ENCODE measurements around the gene ATP9A.
"Not testable (repeated sequence)": the region's sequence is repeated elsewhere in the genome, so short reads cannot be mapped to it uniquely, and the experiment has no call there.

Gene ATP9A

DNA sequence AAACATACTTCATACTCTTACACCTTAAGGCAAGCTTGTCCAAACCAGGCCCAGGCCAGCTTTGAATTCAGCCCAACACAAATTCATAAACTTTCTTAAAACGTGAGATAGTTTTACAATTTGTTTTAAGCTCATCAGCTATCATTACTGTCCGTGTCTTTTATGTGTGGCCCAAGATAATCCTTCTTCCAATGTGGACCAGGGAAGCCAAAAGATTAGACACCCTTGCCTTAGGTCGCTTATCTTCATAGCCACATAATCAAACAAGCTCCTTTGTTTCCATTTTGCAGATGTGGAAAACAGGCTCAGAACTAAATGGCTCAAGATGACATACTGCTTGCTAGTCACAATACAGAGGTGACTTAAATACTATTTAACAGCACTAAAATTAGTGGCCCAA, 28.1 kb upstream of the ATP9A start:
- peak; percentile 46 for FAIRE-seq
- DNase-seq (ENCODE audit: insufficient read length, low spot score), result no peak

GRCh38 chr20:51792960-51793359, 24.8 kb upstream of the ATP9A start:
- FAIRE-seq (no peak), DNase-seq (ENCODE audit: insufficient read length, low spot score) (no peak)

DNA sequence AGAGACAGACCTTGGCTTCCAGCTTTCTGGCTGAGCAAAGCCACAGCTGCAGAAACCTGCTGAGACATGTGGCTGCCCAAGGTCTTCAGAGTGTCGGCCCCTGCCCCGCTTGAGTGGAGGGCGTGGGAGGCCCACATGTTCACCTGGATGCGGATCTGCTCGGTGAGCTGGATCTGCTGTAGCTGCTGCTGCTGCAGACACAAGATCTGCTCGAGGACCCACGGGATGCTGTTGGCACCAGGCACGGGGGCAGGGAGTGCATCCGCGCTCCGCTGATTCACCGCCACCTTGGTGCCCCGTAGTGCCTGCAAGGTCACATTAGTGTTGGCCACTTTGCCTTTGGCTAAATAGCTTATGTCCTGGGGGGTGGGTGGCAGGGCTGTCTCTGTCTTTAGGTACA, 23.4 kb upstream of the ATP9A start:
- FAIRE-seq (peak; percentile 74), DNase-seq (ENCODE audit: insufficient read length, low spot score) (no peak)

GRCh38 chr20:51790256-51790655, 22.1 kb upstream of the ATP9A start:
- peak; percentile 51 for FAIRE-seq
- DNase-seq (ENCODE audit: insufficient read length, low spot score), result no peak

GRCh38 chr20:51789434-51789833, 21.2 kb upstream of the ATP9A start:
- FAIRE-seq, result no peak
- no peak for DNase-seq (ENCODE audit: insufficient read length, low spot score)

DNA sequence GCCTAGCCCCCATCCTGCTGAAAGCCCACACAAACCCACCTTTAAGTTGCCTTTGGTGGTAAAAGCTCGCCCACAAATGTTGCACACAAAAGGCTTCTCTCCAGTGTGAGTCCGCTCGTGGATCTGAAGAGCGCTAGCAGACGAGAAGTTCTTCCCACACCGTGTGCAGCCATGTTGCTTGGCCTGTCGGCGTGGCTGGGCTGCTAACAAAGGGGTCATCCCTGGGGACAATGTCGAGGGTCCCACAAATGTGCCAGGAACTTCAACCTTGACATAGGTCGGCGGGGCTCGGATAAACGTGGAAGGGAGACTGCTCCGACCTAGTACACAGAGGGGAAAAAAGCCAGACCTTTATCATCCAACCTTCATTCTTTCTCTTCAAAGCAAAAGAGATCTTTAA, 20.6 kb upstream of the ATP9A start:
- FAIRE-seq, result peak; percentile 93
- DNase-seq (ENCODE audit: insufficient read length, low spot score), result no peak

DNA sequence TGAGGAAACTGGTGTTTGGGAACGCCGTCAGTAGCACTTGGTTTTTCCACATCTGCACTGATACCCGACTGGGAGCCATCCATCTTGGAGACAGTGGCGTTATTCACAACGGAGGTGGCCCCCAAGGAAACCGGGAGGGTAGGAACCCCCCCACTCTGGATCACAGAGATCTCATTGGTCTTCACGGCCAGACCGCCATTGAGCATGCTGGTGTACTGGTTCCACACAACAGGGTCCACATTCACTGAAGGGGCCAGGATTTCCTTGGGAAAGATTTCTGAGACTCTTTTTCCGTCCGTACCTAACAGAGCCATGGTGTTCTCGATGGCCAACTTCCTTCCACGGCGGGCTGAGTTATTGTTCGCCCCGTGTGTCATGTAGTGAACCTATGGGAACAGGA, 16.1 kb upstream of the ATP9A start:
- FAIRE-seq, result no peak
- DNase-seq (ENCODE audit: insufficient read length, low spot score), result no peak

DNA sequence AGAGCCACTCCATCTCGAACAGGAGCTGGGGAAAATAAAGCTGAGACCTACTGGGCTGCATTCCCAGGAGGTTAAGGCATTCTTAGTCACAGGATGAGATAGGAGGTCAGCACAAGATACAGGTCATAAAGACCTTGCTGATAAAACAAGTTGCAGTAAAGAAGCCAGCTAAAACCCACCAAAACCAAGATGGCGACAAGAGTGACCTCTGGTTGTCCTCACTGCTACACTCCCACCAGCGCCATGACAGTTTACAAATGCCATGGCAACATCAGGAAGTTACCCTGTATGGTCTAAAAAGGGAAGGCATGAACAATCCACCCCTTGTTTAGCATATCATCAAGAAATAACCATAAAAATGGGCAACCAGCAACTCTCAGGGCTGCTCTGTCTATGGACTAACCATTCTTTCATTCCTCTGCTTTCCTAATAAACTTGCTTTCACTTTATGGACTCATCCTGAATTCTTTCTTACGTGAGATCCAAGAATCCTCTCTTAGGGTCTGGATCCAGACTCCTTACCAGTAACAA, 10.1 kb upstream of the ATP9A start:
- FAIRE-seq, result not testable (repeated sequence)

DNA sequence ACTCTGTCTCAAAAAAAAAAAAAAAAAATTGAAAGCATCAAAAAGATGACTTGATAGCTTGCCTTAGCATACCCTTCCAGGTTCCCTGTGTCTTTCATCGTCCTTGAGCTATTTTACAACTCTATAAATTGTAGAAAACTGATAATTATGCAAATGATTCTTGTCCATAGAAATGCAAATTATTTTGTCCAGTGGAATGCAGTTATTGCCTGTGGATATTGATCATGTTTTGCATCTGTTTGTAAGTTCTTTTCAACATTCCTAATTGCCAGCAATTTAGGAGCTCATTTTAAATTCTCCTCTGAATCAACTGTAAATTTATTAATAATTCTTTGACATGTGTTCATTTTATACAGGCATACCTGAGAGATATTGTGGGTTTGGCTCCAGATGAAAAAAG, 7.1 kb upstream of the ATP9A start:
- DNase-seq (ENCODE audit: insufficient read length, low spot score) (no peak), FAIRE-seq (no peak)

More for the DNA sequence above, 10.1 kb upstream of the ATP9A start:
- not testable (repeated sequence) for DNase-seq (ENCODE audit: insufficient read length, low spot score)

GRCh38 chr20:51772236-51772635, 4.0 kb upstream of the ATP9A start:
- DNase-seq (ENCODE audit: insufficient read length, low spot score), result no peak
- FAIRE-seq, result no peak

DNA sequence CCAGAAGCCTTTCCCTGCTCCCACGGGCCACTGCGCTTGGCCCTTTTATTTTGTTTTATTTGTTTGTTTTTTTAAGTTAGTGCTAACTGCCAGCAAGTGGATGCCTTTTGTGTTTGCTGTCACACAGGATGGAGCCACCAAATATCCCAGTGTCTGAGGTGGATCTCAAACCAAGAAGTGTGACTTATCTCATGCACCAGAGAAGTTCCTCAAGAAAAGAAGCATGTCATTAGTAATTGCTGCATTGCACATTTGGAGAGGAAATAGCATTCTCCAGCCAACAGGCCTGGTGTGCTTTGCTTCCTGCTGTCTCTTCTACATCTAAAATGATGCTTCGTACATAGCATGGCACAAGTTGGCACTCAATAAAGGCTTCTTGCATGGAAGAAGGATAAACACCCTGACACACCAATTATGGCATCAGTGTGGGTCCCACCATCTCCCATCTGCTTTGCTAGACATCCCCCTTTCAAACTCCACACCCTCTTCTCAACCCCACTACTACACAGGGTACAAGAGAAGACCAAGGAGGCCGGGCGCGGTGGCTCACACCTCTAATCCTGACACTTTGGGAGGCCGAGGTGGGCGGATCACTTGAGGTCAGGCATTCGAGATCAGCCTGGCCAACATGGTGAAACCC, 1.9 kb upstream of the ATP9A start:
- no peak for FAIRE-seq
- DNase-seq (ENCODE audit: insufficient read length, low spot score), result no peak

DNA sequence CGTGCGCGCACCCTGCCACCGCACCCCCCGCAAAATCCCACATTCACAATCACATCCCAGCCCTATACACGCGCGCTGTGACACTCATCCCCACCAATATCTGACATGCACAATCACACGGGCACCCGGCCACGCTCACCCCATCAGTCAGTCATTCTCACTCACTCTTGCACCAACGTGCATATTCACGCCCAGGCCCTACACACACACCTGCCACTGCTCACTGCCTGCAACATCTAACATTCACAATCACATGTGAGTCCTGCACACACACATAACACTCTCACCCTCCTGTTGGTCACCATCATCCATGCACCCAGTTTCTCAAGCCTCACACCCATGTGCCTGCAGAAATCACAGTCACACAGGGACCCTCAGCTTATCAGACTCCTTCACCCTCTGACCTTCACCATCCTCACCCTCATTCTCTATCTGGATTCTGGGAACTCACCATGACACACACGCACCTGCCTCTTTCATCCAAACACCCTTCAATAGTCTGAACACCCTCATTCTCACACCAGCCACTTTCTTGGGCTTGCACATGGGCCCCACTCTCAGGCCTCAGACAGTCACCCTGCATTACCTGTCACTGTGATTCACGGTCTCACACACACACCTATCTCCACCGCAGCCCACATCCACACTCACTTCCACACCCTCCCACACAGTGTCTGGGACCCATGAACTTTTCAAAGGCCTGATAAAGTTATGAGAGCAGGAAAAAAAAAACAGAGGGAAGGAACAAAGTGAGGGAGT, 748 bp upstream of the ATP9A start:
- peak; percentile 97 for FAIRE-seq
- no peak for DNase-seq (ENCODE audit: insufficient read length, low spot score)

DNA sequence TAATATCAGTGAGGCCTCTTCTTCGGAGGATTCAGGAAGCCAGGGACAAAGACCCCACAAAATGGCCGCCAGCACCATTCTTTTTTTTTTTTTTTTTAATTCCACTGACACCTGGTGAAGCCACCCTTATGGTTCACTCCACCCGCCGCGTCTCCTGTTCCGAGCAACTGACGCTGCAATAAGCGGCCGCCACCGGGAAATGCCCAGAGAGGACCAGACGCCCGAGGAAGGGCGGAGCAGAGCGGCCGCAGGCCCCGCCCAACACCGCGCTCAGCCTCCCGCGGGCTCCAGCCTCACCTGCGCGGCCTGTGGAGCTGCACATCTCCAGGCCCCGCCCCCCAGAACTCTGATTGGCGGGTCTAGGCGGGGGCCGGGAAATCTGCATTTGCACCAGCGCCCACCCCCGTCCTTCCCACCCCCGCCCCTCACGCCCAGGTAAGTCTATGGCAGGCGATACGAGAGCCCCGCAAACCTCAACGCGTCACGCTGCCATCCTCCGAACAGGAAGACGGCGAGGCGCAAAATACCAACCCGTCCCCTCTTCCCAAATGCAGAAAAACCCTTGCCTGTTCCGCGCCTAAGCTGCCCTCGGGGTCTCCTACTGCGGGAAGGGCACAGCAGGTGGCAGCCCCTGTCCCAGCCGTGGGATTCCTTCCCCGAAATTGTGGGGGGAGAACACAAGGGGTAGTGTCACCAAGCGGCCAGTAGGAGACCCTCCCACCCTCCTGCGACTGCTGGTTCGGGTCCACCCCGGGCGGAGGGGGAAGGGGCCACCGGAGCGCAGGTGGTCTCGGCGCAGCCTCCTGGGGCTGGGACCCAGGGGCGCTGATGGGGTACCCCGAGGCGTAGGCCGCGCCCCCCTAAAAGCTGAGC, 960 bp downstream of the ATP9A start:
- peak; percentile 88 for DNase-seq (ENCODE audit: insufficient read length, low spot score)
- FAIRE-seq, result peak; percentile 59

- not testable (repeated sequence) for FAIRE-seq; DNase-seq (ENCODE audit: insufficient read length, low spot score)
Observed at GRCh38 chr20:51765381-51765780, 2.8 kb downstream of the ATP9A start.

GRCh38 chr20:51763965-51764602, 4.1 kb downstream of the ATP9A start:
- no peak for DNase-seq (ENCODE audit: insufficient read length, low spot score)
- no peak for FAIRE-seq

DNA sequence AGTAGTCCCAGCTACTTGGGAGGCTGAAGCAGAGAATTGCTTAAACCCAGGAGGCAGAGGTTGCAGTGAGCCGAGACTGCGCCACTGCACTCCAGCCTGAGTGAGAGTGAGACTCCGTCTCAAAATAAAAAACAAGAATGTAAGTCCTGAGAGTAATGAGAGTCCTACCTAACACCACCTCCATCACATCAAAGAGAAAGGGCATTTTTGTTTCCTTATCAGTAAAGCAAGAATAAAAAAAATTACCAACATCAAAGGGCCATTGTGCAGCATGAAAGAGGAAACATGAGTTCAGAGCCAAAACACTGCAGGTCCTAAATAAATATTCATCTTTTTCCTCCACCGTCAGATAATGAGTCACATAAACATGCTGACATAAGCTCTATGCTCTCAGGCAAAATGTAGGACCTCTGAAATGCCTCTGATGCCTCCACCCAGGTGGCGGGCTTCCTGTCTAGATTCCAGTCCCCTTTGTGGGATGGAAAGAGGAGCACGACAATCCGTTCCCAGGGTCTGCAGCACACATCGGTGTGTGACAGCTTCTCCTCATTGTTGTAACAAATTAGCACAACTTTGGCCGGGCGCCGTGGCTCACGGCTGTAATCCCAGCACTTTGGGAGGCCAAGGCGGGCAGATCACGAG, 7.2 kb downstream of the ATP9A start:
- peak; percentile 88 for DNase-seq (ENCODE audit: insufficient read length, low spot score)
- peak; percentile 73 for FAIRE-seq

GRCh38 chr20:51759769-51760510, 8.2 kb downstream of the ATP9A start:
- DNase-seq (ENCODE audit: insufficient read length, low spot score) (no peak), FAIRE-seq (peak; percentile 67)

DNA sequence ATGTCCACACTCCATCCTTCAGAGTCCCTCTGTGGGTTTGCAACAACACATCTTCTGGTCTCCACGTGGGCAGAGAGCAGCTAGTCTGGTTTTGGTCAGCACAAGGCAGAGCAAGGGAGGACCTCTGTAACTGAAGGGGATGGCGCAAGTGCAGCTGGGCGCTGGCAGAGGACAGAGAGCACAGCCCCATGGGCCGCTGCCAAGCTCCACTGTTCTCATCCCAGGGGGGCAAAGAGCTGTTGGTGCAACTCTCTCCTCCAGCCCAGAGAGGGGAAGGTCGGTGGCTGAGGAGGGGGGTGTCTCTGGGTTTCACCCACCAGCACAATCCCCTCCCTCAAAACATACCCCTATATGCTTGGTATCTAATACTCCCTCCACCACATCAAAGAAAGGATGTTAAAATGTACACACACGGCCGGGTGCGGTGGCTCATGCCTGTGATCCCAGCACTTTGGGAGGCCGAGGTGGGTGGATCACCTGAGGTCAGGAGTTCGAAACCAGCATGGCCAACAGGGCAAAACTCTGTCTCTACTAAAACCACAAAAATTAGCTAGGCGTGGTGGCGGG, 9.1 kb downstream of the ATP9A start:
- no peak for DNase-seq (ENCODE audit: insufficient read length, low spot score)
- FAIRE-seq, result peak; percentile 46

GRCh38 chr20:51757226-51757625, 11.0 kb downstream of the ATP9A start:
- FAIRE-seq (no peak), DNase-seq (ENCODE audit: insufficient read length, low spot score) (no peak)
